HT1080 (cell line): ENCODE results near the gene KIAA2012. TPM values are rescaled to one million over a fixed set of nuclear protein-coding genes. Genes with fewer than 3 reads are reported as not detected.

Experiments
- DNase-seq: peaks from one replicate; pipeline ENCODE4 v3.0.0-alpha.2; 2015; ENCODE audit warnings: low read depth
- total RNA-seq: library from RNA; depleted of rRNA; stranded (reverse); fragments of >200 nt; shearing (Covaris generic); gene quantifications from 2 replicates; pipeline ENCODE4 v1.2.3, GENCODE V29; 2014

Gene KIAA2012
- total RNA-seq, 1 experiment from 2014 or later: not detected

- no peak for DNase-seq
Measured at GRCh38 chr2:202079310-202079709, 6.3 kb downstream of the KIAA2012 start.

DNA sequence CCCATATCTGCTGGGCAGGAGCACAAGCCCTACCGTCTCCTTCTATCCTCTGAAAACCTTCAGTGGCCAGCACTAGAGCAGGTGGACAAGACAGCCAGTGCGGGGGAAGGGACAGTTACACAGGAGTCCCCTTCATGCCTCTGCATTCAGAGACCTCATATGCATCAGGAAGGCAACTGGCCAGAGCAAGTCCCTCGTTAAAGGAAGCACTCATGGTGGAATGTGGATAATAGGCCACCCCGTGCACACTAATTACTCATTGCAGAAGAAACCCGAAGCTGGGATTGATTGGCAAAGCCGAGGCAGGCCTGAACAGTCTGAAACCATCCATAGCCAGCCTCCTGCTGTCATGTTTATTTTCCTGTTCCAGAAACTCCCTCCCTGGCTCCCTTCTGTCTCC, 11.2 kb downstream of the KIAA2012 start:
- no peak for DNase-seq

- DNase-seq: no peak
Measured at GRCh38 chr2:202088777-202089176, 15.7 kb downstream of the KIAA2012 start.

DNA sequence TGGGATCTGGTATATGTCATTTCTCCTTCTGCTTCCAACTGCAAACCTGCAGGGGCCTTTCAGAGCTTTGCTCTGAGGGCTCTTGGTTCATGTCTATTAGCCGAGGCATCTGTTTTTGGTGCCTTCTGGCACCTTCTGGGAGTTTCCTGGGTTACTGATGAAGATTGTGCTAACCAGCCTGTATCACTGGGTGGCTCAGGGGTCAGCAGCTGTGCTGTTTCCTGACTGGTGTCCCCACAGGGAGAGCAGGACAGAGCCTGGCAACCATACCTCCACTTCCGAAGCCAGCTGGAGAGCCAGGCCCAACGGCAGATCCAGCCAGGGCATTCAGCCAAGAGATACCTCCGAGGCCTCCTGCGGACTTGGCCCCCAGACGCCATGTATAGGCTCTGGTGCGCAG, 17.5 kb downstream of the KIAA2012 start:
- DNase-seq: no peak

DNA sequence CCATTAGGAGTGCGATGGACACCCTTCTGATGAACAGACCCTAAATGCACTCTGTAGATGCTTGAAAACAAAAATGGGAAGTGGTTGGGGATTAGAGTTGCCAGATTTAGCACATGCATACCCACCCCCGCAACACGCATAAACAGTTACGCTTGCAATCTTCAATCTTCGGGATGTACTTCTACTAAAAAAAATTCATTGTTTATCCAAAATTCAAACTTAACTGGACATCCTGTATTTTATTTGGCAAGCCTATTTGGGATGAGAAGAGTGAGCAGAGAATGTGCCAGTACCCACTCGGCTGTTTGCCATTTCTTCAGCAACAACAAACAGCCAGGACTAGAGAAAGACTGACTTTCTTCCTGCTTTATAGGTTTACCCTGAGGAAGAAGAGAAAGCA, 18.4 kb downstream of the KIAA2012 start:
- no peak for DNase-seq

GRCh38 chr2:202094426-202094986, 21.5 kb downstream of the KIAA2012 start:
- no peak for DNase-seq

GRCh38 chr2:202095235-202095634, 22.2 kb downstream of the KIAA2012 start:
- no peak for DNase-seq

- DNase-seq: peak; percentile 52
Measured at GRCh38 chr2:202096736-202097135, 23.7 kb downstream of the KIAA2012 start.

DNA sequence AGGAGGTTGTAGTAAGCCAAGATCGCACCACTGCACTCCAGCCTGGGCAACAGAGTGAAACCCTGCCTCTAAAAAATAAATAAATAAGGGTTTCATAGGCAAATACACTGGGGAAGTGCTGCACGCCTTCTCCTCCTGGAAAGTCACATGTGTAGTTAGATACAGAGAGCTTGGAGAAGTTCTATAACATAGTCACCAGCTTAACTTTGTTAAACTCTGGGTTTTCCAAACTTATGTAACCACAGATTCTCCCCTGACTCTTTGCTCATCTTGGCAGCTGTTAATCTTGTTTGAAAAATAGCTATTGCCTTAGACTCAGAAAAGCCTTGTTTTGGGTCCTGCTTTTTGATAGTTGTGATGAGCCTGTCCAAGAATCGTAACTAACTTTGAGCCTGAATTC, 25.2 kb downstream of the KIAA2012 start:
- no peak for DNase-seq

DNA sequence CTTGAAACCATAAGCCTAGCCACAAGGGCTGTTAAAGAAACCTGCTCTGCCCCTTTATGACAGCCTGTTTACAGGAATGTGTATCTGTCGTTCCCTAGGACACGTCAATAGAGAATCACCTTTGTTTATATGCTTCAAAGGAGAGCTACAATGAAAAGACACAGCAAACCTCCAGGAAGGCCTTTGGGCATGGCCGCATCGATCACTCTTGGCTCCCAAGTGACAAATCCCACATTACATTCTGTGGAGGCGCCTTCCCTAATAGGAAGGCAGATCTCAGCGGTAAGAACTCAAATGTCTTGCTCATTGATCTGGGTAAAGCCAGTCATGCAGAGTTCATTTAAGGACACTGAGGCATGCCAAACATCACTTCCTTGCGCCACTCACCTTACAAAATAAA, 26.5 kb downstream of the KIAA2012 start:
- no peak for DNase-seq

GRCh38 chr2:202100176-202100575, 27.1 kb downstream of the KIAA2012 start:
- no peak for DNase-seq

DNA sequence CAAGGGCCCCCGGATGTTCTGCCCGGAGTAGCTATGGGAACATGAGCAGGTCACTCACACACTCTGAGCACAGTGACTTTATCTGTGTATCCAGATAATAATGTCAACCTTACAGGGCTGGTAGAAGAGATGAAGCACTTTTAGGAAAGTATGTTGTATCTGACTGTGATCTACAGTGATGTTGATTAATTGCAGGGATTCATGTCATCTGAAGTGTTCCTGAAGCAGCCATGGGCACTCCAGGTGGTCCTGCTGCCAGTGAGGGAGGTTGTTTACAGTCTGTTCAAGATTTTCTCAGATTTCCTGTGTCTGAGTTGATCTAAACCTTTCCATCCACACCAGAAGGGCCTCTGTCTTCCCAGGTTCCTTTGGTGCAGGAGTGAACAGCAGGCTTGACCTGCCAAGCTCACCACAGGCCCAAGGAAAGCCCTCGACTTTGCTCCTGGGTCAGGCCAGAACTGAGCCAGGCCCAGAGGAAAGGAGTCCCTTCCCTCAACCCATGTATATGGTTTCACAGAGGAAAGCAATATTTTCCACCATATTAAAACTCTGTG, 28.0 kb downstream of the KIAA2012 start:
- DNase-seq: no peak

DNA sequence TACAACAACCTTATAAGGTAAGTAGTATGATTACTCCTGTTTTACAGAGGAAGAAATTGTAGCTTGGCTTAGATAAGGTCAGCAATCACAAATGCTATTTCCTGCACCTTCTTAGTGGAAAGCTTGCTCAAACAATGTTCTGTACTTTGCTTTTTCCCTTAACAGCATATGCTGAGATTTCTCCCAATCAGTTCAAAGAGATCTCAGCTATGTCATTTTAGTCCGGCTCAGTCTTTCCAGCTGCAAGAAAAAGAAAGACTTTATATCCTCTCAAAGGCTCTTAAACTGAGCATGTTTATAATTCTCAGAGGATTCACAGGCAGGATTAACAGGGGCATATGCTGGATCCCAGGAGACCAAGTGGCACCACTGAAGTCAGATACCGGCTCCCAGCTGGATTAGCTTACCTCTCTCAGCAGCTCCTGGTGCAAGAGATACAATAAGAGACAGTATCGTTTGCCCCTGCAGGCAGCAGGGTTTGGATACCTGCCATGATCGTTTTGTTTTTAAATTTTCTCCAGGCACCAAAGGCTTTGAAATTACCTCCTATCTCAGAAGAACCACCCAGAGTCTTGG, 29.5 kb downstream of the KIAA2012 start:
- no peak for DNase-seq

DNA sequence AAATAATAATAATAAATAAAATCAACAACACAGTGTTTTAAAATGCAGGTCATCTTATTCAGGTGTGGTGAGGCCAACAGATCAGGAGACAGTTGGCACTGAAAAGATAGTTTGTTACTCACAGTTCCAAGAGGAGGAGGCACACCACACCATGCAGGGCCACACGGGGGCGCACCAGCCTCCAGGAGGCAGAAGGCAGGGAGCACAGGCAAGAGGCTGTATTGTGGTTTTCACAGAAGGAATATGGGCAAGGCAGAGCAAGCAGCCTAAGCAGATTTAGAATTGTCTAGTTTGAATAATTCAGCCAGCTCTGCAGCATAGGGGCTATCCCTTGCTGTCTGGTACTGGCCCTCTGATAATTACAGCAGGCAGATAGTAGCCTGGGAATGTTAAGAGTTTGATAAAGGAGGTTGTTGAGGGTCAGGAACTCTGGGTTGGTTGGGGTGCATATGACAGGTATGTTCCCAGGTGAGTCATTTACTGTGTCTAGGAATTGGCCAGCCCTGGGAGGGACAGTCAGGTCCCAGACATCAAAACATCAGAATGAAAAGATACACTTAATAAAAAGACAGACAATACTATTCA, 31.3 kb downstream of the KIAA2012 start:
- DNase-seq: peak; percentile 58

DNA sequence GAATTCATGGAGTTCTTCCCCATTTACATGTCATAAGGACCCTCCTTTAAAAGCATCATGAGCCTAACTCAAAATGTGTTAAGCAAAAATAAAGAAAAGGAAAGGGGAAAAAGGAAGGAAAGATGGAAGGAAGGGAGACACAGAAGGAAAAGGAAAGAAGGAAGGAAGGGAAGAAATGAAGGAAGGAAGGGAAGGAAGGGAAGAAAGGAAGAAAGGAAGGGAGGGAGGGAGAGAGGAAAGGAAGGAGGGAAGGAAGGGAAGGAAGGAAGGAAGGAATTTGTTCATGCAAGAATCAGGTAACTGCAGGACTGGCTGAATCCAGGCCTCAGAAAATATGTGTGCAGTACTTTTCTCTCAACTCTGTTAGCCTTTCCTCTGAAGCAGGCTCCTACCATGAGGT, 32.0 kb downstream of the KIAA2012 start:
- no peak for DNase-seq

- no peak for DNase-seq
Measured at GRCh38 chr2:202108345-202108744, 35.3 kb downstream of the KIAA2012 start.

DNA sequence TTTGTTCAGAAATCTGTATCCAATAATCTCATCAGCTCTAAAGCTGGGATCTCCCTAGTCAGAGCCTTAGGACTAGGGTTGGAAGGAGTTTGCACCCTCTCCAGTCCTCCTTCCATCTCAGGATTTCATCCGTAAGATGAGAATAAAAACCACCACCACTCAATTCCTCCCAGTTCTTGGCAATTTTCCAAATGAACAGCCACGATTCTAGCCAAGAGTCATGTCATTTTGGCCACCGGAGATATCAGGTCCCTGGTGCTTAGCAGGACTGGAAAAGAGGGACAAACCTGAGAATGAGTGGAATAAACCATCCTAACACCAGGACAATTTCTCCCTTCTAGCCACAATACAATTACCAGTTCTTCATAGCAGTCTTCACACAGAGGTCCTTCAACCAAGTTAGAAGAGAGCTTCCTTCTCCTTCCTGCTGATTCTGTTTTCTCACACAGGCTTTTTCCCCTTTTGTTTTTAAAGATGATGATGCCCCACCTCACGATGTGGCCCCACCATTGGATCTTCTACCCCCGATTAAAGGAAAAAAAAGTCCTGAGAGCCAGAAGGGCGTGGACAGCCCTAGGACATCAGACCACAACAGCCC, 36.2 kb downstream of the KIAA2012 start:
- no peak for DNase-seq

GRCh38 chr2:202109737-202110184, 36.7 kb downstream of the KIAA2012 start:
- no peak for DNase-seq

DNA sequence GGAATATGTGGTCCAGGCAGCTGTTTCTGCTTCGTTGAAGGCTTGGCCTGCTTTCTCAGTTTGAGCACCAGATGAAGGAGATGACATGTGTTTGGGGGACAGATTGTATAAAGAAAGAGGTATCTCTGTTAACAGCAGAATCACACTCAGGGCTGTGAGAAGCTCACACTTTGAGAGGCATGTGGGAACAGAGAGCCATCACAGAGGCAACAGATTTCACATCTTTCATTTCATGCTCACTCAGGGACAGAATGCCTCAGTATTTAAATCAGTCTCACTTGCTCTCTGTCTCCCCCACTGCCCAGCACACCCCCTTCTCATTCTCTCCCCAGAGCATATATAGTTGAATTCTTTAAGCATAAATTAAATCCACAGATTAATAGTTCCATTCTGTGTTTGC, 37.4 kb downstream of the KIAA2012 start:
- no peak for DNase-seq

DNA sequence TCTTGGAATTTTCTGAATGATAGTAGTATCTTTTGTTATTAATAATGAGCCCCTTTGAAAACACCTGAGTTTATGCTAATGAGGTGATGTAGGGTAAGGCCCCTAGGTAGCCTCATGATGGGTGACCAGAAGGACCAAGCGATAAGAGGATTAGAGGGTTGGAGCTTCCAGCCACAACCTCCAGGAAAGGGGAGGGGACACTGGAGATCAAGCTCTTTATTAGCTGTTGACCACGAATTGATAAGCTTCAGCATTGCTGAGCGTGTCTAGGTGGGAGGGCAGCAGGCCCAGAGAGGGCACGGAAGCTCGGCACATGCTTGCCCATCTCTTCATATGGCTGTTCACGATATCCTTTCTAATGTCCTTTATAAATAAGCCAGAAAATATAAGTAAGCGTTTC, 39.0 kb downstream of the KIAA2012 start:
- no peak for DNase-seq

DNA sequence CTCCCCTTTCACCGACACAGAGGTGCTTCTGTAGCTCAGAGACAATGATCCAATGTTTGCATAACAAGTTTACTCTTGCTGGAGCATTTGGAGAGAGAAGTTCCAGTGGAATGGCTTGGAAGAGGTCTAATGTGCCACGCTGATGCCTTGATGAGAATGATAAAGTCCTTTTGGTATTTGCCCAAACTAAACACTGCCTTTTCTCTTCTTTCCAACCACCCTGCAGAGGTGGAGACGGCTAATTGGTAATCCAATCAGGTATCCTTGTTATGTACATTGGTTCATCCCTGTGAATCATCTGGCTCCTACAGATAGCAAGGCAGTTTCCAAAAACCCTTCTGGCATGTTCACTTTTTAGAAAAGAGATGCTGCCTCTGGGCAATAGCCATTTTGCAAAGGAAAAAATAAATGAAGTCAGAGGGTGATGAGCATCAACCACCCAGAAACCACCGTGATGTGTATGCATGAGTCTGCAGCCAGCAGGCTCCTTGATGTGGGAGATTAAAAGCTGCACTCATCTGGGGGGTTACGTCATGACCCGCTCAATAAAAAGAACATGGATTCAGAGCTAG, 40.6 kb downstream of the KIAA2012 start:
- peak; percentile 50 for DNase-seq

GRCh38 chr2:202114291-202114690, 41.2 kb downstream of the KIAA2012 start:
- no peak for DNase-seq
